GM23338 (cell line): ENCODE results near the gene GDF7.

Experiments used
- EZH2 ChIP-seq: fragments of 200-600 bp; sonication (generic); IDR thresholded peaks from one replicate; pipeline ENCODE4 v1.8.0; 2017; ENCODE audit warnings: antibody characterized with exemption, mild to moderate bottlenecking, low read depth; ENCODE audit not compliant: unreplicated experiment
- EZH2phosphoT487 ChIP-seq: fragments of 200-600 bp; sonication (generic); IDR thresholded peaks from one replicate; pipeline ENCODE4 v1.8.1; 2018; ENCODE audit warnings: antibody characterized with exemption; ENCODE audit not compliant: unreplicated experiment
- POLR2AphosphoS5 ChIP-seq: IDR thresholded peaks from 2 replicates; pipeline ENCODE4 v1.6.1; 2016; ENCODE audit warnings: antibody characterized with exemption, low read depth
- STAT1 ChIP-seq: IDR thresholded peaks from one replicate; pipeline ENCODE4 v1.6.1; 2016; ENCODE audit warnings: antibody characterized with exemption; ENCODE audit not compliant: unreplicated experiment
- ZNF114 ChIP-seq: fragments of 250-450 bp; sonication (Bioruptor Pico); IDR thresholded peaks from 2 replicates; pipeline ENCODE4 v1.5.0; 2020; ENCODE audit warnings: mild to moderate bottlenecking, moderate library complexity
- TF ChIP-seq, protein P1 (sequence below), 2 experiments: fragments of 200-600 bp in 1 of 2; sonication (generic) in 1 of 2; conservative IDR thresholded peaks; 2 replicates each; pipeline versions ENCODE4 v1.5.1 to v1.6.1; 2016 to 2017; ENCODE audit warnings: antibody characterized with exemption in 2 of 2, low read depth in 2 of 2, mild to moderate bottlenecking in 2 of 2, moderate library complexity in 1 of 2
- TF ChIP-seq, protein P2 (sequence below): IDR thresholded peaks from one replicate; pipeline ENCODE4 v1.6.1; 2018; ENCODE audit warnings: antibody characterized with exemption; ENCODE audit not compliant: unreplicated experiment
- TF ChIP-seq, protein P3 (sequence below): IDR thresholded peaks from 2 replicates; pipeline ENCODE4 v1.6.1; 2016; ENCODE audit warnings: antibody characterized with exemption

DNA sequence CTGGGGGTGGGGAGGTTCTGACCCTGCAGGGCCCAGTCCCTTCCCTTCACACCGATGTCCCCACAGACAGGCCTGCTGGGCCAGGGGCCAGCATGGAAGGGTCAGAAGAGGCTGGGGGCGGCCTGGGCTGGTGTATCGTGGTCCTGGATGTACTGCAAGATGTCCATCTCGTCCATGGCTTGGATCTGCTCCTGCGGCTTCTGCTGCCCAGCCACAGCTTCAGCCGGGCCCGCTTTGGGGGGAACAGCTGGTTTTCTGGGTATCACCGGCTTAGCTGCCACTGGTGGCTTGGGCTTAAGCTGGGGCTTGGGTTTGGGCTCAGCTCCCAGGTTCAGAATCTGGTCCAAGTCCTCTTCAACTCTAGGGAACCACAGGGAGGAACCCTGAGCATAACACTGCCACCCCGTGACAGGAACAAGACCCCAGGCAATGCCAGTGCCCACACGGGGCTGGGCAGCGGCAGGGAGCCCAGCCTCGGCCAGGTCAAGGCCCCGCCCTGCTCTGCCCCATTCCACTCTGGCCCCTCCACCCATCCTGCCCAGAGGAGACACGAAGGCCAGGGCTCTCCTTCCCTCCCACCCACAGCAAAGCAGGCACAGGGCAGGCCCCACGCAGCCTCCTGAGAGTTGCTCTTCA lies 47.9 kb upstream of the GDF7 start:
- TF ChIP-seq, protein P1, sequence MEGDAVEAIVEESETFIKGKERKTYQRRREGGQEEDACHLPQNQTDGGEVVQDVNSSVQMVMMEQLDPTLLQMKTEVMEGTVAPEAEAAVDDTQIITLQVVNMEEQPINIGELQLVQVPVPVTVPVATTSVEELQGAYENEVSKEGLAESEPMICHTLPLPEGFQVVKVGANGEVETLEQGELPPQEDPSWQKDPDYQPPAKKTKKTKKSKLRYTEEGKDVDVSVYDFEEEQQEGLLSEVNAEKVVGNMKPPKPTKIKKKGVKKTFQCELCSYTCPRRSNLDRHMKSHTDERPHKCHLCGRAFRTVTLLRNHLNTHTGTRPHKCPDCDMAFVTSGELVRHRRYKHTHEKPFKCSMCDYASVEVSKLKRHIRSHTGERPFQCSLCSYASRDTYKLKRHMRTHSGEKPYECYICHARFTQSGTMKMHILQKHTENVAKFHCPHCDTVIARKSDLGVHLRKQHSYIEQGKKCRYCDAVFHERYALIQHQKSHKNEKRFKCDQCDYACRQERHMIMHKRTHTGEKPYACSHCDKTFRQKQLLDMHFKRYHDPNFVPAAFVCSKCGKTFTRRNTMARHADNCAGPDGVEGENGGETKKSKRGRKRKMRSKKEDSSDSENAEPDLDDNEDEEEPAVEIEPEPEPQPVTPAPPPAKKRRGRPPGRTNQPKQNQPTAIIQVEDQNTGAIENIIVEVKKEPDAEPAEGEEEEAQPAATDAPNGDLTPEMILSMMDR (conservative IDR thresholded peaks at IDR 0.05; ENCODE audit: low read depth in 2 of 2), result no peak
- TF ChIP-seq POLR2AphosphoS5 (no peak), EZH2 (no peak), EZH2phosphoT487 (no peak), STAT1 (no peak), ZNF114 (CRISPR knock-in tag) (no peak)
- TF ChIP-seq, protein P2, sequence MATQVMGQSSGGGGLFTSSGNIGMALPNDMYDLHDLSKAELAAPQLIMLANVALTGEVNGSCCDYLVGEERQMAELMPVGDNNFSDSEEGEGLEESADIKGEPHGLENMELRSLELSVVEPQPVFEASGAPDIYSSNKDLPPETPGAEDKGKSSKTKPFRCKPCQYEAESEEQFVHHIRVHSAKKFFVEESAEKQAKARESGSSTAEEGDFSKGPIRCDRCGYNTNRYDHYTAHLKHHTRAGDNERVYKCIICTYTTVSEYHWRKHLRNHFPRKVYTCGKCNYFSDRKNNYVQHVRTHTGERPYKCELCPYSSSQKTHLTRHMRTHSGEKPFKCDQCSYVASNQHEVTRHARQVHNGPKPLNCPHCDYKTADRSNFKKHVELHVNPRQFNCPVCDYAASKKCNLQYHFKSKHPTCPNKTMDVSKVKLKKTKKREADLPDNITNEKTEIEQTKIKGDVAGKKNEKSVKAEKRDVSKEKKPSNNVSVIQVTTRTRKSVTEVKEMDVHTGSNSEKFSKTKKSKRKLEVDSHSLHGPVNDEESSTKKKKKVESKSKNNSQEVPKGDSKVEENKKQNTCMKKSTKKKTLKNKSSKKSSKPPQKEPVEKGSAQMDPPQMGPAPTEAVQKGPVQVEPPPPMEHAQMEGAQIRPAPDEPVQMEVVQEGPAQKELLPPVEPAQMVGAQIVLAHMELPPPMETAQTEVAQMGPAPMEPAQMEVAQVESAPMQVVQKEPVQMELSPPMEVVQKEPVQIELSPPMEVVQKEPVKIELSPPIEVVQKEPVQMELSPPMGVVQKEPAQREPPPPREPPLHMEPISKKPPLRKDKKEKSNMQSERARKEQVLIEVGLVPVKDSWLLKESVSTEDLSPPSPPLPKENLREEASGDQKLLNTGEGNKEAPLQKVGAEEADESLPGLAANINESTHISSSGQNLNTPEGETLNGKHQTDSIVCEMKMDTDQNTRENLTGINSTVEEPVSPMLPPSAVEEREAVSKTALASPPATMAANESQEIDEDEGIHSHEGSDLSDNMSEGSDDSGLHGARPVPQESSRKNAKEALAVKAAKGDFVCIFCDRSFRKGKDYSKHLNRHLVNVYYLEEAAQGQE, result no peak
- TF ChIP-seq, protein P3, sequence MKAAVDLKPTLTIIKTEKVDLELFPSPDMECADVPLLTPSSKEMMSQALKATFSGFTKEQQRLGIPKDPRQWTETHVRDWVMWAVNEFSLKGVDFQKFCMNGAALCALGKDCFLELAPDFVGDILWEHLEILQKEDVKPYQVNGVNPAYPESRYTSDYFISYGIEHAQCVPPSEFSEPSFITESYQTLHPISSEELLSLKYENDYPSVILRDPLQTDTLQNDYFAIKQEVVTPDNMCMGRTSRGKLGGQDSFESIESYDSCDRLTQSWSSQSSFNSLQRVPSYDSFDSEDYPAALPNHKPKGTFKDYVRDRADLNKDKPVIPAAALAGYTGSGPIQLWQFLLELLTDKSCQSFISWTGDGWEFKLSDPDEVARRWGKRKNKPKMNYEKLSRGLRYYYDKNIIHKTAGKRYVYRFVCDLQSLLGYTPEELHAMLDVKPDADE, result no peak
